Measurements from ENCODE around the gene PEX12. TPM values are rescaled to one million over a fixed set of nuclear protein-coding genes. Genes with fewer than 3 reads are reported as not detected.
"Not testable (repeated sequence)": the region's sequence is repeated elsewhere in the genome, so short reads cannot be mapped to it uniquely, and the experiment has no call there.

The PEX12 gene
- total RNA-seq, 2 donors from 2014 or later, result 4.0 to 4.8 TPM

DNA sequence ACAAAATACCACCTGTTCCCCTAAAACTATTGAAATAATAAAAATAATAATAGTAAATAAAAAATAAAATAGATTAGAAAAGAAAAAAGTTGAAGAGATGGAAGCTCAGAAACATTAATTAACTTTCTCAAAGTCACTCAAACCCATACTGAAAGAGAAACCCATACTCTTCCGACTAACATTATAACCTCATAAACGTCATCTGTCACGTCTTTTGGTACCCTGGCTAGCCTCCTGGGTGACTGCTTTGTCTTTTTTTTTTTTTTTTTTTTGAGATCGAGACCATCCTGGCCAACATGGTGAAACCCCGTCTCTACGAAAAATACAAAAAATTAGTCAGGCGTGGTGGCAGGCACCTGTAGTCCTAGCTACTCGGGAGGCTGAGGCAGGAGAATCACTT lies 48.5 kb downstream of the PEX12 start:
- 55 to 92% methylated on average over 2 to 8 of the region's 8 CpGs for WGBS, 2 experiments (ENCODE audit: insufficient coverage in 1 of 2, insufficient read length in 1 of 2)
- Mint-ChIP-seq H3K4me1 (no peaks in the 10 kb centered on the region), H3K9me3 (peaks cover 7% of the 10 kb centered on the region), H3K36me3 (ENCODE audit: low read depth) (no peaks in the 10 kb centered on the region), H3K4me3 (no peak overlapping the region), H3K27me3 (ENCODE audit: insufficient read depth) (peaks cover 22% of the 10 kb centered on the region), H3K27ac (no peak overlapping the region)
- Histone ChIP-seq H3K9ac (ENCODE audit: extremely low read depth, low read length, poor library complexity, severe bottlenecking) (no peak overlapping the region), H3K4me1 (ENCODE audit: control insufficient read depth, insufficient read depth, low read length) (no peaks in the 10 kb centered on the region), H3K4me3 (ENCODE audit: low read length) (no peak overlapping the region), H3K9me3 (ENCODE audit: control insufficient read depth, low read length) (no peaks in the 10 kb centered on the region), H3K27me3 (ENCODE audit: control insufficient read depth, insufficient read depth, low read length, poor library complexity, severe bottlenecking) (no peaks in the 10 kb centered on the region), H3K36me3 (ENCODE audit: control insufficient read depth, insufficient read depth, low read length) (no peaks in the 10 kb centered on the region), H3K27ac (ENCODE audit: low read depth, low read length) (no peak overlapping the region)
- TF ChIP-seq, protein P1, sequence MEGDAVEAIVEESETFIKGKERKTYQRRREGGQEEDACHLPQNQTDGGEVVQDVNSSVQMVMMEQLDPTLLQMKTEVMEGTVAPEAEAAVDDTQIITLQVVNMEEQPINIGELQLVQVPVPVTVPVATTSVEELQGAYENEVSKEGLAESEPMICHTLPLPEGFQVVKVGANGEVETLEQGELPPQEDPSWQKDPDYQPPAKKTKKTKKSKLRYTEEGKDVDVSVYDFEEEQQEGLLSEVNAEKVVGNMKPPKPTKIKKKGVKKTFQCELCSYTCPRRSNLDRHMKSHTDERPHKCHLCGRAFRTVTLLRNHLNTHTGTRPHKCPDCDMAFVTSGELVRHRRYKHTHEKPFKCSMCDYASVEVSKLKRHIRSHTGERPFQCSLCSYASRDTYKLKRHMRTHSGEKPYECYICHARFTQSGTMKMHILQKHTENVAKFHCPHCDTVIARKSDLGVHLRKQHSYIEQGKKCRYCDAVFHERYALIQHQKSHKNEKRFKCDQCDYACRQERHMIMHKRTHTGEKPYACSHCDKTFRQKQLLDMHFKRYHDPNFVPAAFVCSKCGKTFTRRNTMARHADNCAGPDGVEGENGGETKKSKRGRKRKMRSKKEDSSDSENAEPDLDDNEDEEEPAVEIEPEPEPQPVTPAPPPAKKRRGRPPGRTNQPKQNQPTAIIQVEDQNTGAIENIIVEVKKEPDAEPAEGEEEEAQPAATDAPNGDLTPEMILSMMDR (conservative IDR thresholded peaks at IDR 0.05), result no peak
- DNase-seq, result no peak

DNA sequence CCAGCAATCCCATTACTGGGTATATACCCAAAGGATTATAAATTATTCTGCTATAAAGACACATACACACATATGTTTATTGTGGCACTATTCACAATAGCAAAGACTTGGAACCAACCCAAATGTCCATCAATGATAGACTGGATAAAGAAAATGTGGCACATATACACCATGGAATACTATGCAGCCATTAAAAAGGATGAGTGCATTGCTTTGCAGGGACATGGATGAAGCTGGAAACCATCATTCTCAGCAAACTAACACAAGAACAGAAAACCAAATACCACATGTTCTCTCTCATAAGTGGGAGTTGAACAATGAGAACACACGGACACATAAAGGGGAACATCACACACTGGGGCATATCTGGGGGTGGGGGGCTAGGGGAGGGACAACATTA lies 49.0 kb downstream of the PEX12 start:
- peaks cover 26% of the 10 kb centered on the region for H3K27me3 Mint-ChIP-seq (ENCODE audit: insufficient read depth)
- H3K9me3 Mint-ChIP-seq, H3K4me3 Mint-ChIP-seq: not testable (repeated sequence)

More for the DNA sequence above, 49.0 kb downstream of the PEX12 start:
- not testable (repeated sequence) for H3K4me1 ChIP-seq (ENCODE audit: control insufficient read depth, insufficient read depth, low read length); H3K9ac ChIP-seq (ENCODE audit: extremely low read depth, low read length, poor library complexity, severe bottlenecking); H3K36me3 ChIP-seq (ENCODE audit: control insufficient read depth, insufficient read depth, low read length); H3K9me3 ChIP-seq (ENCODE audit: control insufficient read depth, low read length); H3K27ac ChIP-seq (ENCODE audit: low read depth, low read length); H3K4me3 ChIP-seq (ENCODE audit: low read length); DNase-seq; H3K36me3 Mint-ChIP-seq (ENCODE audit: low read depth); H3K27ac Mint-ChIP-seq; H3K27me3 ChIP-seq (ENCODE audit: control insufficient read depth, insufficient read depth, low read length, poor library complexity, severe bottlenecking); H3K4me1 Mint-ChIP-seq
- whole genome bisulfite sequencing, 2 experiments (ENCODE audit: insufficient coverage in 1 of 2, insufficient read length in 1 of 2), result 91% methylated on average over 1 of the region's 1 CpG; no CpG with 5 or more reads in 1 of the 2 experiments

Other genes with a start within 250 kb of the PEX12 start
- gene SLFN11, start 204.9 kb downstream of the PEX12 start, total RNA-seq, result under 1 TPM; 0.31 to 0.71 TPM
- 1 to 10 TPM; 3.7 to 4.9 TPM for gene SLFN12, start 146.1 kb downstream of the PEX12 start, total RNA-seq
- gene SLFN13, start 129.8 kb downstream of the PEX12 start, total RNA-seq, result 10 to 100 TPM; 27.4 to 58.7 TPM
- not detected for gene SLFN12L, start 40.9 kb downstream of the PEX12 start, total RNA-seq
- not detected for gene SLFN14, start 17.8 kb downstream of the PEX12 start, total RNA-seq
- gene AP2B1, start 8.8 kb upstream of the PEX12 start, total RNA-seq, result 100 to 1,000 TPM; 255 to 258 TPM
- 10 to 100 TPM; 28.6 to 31.9 TPM for gene RASL10B, start 153.1 kb upstream of the PEX12 start, total RNA-seq
- under 1 TPM in 1 of 2 donors, not detected in 1; 0.09 TPM for gene GAS2L2, start 174.7 kb upstream of the PEX12 start, total RNA-seq
- gene C17orf50, start 182.3 kb upstream of the PEX12 start, total RNA-seq, result not detected
- gene MMP28, start 217.1 kb upstream of the PEX12 start, total RNA-seq, result not detected
- gene TAF15, start 230.9 kb upstream of the PEX12 start, total RNA-seq, result 100 to 1,000 TPM; 230 to 247 TPM